NCI-H526 (cell line): ENCODE data around the gene STIM1.
"Not testable (repeated sequence)": the region's sequence is repeated elsewhere in the genome, so short reads cannot be mapped to it uniquely, and the experiment has no call there.

ENCODE experiments used
- DNase-seq, 2 experiments: peaks; one replicate each; lab custom pipeline; 2025; lab: John Stamatoyannopoulos, UW

Gene STIM1

DNA sequence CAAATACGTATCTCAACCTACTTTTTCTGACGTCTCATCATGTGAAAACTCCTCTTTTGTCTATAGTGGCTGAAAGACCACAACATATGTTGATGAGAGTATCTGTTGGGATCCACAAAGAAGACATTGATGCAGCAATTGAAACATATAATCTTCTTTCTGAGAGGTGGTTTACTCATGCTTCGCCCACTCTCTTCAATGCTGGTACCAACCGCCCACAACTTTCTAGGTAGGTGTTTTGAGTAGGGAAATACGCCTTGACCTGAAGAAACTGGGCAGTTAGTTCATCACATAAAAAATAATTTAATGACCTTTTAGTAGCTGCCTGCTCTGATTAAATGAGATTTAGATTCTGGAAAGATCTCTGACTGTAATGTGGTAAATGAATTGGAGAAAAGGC is 256.4 kb downstream of the STIM1 start:
- no peak for DNase-seq

DNA sequence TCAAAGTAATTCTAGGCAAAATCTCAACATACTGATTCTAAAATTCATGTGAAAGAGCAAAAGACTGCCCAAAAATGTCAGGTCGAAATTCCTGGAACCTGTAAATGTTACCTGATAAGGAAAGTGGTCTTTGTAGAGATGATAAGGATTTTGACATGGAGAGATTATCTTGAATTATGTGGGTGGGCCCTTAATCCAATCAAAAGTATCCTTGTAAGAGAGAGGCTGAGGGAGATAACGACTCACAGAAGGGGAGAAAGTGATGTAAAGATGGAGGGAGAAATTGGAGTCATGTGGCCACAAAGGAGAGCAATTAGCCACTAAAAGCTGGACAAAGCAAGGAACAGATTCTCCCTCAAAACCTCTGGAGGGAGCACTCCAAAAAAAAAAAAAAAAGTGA is 259.7 kb downstream of the STIM1 start:
- no peak for DNase-seq

DNA sequence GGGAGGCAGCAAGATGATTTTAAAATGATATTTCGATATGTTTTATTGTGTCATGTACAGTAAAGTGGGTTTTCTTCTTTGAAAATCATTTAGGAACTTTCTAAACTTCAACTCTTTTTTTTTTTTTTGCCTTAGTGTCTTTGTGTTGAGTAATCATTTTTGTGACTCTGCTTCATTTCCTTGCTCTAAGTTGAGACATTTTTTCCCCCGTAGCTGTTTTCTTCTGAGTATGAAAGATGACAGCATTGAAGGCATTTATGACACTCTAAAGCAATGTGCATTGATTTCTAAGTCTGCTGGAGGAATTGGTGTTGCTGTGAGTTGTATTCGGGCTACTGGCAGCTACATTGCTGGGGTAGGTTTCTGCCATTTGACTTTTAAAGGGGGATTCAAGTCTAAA is 262.6 kb downstream of the STIM1 start:
- DNase-seq: no peak

DNA sequence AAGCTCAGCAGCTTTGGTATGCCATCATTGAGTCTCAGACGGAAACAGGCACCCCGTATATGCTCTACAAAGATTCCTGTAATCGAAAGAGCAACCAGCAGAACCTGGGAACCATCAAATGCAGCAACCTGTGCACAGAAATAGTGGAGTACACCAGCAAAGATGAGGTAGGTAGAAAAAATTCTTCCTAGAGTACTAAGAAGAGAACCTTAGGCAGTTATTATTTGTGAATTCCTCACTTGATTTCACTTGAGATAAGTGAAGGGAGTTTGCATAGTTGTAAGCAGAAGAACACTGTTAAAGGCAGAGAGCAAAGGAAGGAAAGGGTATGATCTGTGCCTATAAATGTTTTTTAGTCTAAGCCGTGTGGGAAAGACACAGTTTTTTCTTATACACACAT is 267.8 kb downstream of the STIM1 start:
- DNase-seq: no peak

DNA sequence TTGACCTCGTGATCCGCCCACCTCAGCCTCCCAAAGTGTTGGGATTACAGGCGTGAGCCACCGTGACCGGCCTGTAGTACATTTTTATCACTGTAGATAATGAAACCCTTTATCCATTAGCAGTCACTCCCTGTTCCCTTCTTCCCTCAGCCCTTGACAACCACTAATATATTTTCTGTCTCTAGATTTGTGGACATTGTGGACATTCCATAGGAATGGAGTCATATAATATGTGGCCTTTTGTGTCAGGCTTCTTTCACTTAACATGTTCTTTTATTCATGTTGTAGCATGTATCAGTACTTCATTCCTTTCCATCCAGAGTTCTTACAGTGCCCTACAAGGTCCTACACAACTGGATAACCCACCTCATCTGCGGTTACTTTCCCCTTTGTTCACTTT is 269.7 kb downstream of the STIM1 start:
- DNase-seq: no peak

DNA sequence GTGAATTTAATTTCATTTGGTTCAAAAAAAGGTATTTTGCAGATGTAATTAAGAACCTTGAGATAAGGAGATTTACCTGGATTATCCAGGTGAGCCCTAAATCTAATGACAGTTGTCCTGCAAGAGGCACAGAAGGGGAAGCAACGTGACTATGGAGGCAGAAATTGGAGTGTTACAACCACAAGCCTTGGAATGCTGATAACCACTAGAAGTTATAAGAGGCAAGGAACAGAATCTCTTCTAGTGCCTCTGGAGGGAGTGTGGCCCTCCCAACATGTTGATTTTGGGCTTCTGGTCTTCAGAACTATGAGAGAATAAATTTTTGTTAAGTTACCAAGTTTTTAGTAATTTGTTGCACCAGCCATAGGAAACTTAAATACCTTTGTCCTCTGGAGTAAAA is 271.9 kb downstream of the STIM1 start:
- no peak for DNase-seq

DNA sequence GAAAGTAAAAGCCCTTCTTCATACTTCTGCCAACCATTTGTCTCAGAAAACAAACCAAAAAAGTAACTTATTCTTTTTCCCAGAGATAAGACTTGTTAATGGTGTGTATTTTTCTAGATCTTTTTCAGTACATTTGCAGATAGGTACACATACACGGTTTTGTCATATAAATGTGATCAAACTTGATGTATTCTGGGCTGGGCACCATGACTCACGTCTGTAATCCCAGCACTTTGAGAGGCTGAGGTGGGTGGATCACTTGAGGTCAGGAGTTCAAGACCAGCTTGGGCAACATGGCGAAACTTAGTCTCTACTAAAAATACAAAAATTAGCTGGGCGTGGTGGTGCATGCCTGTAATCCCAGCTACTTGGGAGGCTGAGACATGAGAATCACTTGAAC is 274.8 kb downstream of the STIM1 start:
- DNase-seq: not testable (repeated sequence)

DNA sequence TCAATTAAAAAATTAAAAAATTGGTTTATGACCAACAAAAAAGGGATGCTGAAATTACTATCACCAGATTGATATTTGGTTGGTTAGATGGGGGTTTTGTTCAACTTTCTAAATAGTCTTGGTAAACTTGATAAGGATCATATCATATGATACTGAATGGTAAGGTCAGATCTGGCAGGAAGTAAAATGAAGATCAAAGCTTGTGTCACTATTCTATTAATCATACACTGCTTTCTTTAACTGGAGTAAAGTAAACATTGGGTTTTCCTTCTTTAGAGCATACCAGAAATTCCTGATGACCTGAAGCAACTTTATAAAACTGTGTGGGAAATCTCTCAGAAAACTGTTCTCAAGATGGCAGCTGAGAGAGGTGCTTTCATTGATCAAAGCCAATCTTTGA is 279.3 kb downstream of the STIM1 start:
- DNase-seq: no peak

DNA sequence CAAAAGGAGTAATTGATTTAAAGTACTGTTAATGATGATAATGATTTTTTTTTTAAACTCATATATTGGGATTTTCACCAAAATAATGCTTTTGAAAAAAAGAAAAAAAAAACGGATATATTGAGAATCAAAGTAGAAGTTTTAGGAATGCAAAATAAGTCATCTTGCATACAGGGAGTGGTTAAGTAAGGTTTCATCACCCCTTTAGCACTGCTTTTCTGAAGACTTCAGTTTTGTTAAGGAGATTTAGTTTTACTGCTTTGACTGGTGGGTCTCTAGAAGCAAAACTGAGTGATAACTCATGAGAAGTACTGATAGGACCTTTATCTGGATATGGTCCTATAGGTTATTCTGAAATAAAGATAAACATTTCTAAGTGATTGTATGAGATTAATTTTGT is 283.0 kb downstream of the STIM1 start:
- DNase-seq: no peak

DNA sequence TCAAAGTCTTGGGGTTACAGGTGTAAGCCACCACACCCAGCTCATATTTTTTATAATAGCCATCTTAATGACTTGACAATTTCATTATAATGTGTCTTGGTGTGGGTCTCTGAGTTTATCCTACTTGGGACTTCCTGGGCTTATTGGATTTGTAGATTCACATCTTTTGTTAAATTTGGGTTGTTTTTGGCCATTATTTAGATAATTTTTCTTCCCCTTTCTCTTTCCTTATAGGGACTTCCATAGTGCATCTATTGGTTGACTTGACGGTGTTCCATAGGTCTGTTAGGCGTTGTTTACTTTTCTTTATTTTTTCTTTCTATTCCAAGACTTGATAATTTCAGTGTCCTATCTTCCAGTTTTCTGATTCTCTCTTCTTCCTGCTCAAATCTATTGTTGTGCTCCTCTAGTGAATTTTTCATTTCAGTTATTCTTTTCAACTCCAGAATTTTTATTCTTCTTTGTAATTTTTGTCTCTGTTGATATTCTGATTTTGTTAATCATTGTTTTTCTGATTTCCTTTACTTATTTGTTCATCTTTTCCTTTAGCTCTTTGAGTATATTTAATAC is 284.7 kb downstream of the STIM1 start:
- DNase-seq: no peak
